HG02884 (cell line): Measurements from ENCODE around the gene PRR36.
"Not testable (repeated sequence)": the region's sequence is repeated elsewhere in the genome, so short reads cannot be mapped to it uniquely, and the experiment has no call there.

Source experiments
- ATAC-seq: cut with Tn5 transposase; IDR thresholded peaks from one replicate; pipeline ENCODE4 v1.9.1; 2021; ENCODE audit warnings: mild to moderate bottlenecking, moderate library complexity; ENCODE audit not compliant: unreplicated experiment

PRR36 gene

DNA sequence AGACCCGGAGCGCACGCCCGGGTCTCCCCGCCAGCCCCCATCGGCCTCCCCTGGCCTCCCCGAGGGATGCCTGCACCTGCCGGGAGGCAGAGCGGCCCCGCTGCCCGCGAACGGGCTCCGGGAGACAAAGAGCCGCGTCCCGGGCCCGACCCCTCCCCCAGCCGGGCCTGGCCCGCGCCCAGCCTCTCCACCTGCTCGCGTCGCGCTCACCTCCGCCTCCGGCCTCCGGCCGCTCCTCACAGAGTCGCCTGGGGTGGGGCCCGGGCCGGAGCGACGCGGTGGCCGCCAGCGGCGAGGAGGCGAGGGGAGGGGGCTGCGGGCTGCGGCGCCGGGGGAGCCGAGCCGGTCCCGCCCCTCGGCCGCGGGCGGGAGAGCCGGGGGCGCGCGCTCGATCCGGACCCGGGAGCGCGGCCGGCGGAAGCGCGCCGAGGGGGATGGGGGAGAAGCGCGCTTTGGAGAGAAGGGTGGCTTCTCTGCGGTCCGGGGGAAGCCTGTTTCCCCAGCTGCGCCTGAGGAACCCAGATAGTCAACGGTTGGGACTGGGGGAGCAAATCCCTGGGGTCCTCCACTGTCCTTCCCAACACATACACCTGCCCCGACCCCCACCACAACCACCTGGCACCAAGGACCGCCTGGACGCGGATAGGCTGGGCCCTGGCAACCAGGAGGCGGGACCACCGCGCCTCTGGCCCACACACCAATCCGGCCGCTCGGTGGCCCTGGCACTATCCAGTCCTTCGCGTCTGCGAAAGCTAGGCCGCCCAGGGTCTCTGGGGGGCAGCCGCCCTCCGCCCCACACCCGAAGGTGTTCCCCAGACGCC lies at the start of gene PRR36:
TSS of gene PRR36 (minus strand) at position 315 of the 821 bp plus-strand sequence. CDS start 701 bp downstream, outside the sequence.
- ATAC-seq: no peak

- no peak for ATAC-seq
Observed at GRCh38 chr19:7923295-7924191, 49.4 kb upstream of the PRR36 start.

DNA sequence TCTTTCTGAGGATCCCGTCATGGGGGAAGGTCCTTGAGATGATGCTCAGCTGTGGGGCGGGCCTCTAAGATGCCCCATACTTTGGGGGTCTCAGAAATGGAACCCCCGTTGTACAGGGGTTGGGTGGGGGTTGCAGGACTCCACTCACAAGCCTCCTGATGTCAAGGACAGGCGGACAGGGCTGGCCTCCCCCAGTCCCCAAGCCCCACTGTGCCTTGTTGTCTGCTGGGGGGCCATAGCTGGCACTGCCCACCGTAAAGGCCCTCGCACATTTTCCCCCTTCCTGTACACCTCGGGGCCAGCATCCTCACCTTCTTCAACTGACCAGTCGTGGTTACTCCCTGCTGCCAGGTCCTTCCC lies 48.6 kb upstream of the PRR36 start:
- no peak for ATAC-seq

DNA sequence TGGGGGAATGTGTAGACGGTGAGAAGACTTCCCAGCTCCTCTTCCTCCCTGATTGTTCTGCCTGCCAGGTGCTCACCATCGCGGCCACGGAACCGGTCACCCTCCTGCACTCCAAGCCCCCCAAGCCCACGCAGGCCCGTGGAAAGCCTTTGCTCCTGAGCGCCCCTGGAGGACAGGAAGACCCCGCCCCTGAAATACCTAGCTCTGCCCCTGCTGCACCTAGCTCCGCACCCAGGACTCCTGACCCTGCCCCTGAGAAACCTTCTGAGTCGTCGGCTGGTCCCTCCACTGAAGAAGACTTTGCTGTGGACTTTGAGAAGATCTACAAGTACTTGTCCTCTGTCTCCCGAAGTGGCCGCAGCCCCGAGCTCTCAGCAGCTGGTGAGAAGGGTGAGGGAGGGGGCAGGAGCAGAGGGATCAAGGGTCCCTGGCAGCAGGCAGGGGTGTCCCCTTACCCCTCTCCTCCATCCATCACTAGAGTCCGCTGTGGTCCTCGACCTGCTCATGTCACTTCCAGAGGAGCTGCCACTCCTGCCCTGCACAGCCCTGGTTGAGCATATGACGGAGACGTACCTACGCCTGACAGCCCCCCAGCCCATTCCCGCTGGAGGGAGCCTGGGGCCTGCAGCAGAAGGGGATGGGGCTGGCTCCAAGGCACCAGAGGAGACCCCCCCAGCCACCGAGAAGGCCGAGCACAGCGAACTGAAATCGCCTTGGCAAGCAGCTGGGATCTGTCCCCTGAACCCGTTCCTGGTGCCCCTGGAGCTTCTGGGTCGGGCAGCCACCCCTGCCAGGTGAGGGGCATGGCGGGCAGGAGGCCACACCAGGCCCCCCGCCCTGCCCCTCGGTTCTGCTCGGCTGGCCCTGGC lies 48.0 kb upstream of the PRR36 start:
- ATAC-seq: no peak

GRCh38 chr19:7921302-7921966 lies 47.2 kb upstream of the PRR36 start:
- no peak for ATAC-seq

- peak; percentile 44 for ATAC-seq
Observed at GRCh38 chr19:7920519-7921301, 46.5 kb upstream of the PRR36 start.

GRCh38 chr19:7919610-7920518 lies 45.7 kb upstream of the PRR36 start, which contains the start of gene SNAPC2:
SNAPC2 (plus strand) TSS chr19:7920338; CDS start chr19:7920367, 29 bp downstream.
- peak; percentile 47 for ATAC-seq

- no peak for ATAC-seq
Observed at GRCh38 chr19:7918615-7919421, 44.6 kb upstream of the PRR36 start.

DNA sequence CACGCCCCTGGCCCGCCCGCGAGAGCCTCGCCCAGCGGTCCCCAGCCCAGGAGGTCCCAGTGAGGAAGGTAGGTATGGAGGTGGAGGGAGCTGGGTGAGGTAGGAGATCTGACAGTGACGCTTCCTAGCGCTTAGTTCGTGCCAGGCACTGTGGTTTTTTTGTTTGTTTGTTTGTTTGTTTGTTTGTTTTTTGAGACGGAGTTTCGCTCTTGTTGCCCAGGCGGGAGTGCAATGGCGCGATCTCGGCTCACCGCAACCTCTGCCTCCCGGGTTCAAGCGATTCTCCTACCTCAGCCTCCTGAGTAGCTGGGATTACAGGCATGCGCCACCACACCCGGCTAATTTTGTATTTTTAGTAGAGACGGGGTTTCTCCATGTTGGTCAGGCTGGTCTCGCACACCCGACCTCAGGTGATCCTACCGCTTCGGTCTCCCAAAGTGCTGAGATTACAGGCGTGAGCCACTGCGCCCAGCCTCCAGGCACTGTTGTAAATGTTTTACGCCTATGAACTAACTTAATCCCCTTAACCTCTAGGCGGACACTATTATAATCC lies 43.9 kb upstream of the PRR36 start:
- not testable (repeated sequence) for ATAC-seq

GRCh38 chr19:7917267-7918061 lies 43.3 kb upstream of the PRR36 start:
- no peak for ATAC-seq

- no peak for ATAC-seq
Observed at GRCh38 chr19:7916955-7917266, 42.7 kb upstream of the PRR36 start.

DNA sequence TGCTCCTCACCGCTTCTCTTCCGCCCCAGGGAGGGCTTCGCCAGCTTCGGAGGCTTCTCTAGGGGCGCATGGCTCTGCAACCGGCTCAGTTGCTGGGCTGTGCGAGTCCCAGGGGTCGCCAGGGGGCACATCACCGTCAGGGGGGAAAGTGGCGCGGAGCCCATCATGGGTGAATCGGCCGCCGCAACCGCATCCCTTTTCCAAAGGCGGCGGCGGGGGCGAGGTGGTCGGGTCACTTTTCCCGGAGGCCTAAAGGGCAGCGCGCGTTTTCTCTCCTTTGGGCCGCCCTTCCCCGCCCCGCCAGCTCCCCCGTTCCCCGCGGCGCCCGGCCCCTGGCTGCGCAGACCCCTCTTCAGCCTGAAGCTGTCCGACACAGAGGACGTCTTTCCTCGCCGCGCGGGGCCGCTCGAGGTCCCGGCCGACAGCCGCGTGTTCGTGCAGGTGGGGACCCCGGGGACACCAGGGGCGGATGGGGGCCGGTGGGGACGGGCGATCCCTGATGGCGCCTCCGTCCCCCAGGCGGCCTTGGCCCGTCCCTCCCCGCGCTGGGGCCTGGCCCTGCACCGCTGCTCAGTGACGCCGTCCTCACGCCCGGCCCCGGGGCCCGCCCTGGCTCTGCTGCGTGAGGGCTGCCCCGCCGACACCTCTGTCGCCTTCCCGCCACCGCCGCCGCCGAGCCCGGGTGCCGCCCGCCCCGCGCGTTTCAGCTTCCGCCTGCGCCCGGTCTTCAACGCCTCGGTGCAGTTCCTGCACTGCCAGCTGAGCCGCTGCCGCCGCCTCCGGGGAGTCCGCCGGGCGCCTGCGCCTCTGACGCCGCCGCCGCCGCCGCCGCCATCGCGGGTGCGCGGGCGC lies 42.1 kb upstream of the PRR36 start:
- no peak for ATAC-seq

GRCh38 chr19:7915250-7916102 lies 41.3 kb upstream of the PRR36 start:
- ATAC-seq: no peak

DNA sequence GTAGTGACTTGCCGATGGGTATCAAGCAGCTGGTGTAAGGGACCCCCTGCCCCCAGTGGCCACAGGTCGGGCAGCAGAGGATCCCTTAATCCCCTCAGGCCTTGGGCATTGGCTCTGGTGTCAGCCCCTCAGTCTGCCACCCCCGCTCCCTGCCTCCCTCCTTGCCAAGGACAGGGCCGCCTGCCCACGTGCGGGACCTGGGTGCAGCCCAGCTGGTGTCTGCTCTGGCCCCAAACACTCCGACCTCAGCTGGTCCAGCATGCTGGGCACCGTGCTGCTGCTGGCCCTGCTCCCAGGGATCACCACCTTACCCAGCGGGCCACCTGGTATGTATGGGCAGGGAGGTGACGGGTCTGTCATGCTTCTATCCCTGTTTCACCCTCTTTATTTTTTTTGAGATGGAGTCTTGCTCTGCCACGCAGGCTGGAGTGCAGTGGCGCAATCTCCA lies 40.4 kb upstream of the PRR36 start, which contains the start of gene TGFBR3L:
TSS of gene TGFBR3L (plus strand) at position 233 of the 448 bp plus-strand sequence.
- ATAC-seq: no peak

DNA sequence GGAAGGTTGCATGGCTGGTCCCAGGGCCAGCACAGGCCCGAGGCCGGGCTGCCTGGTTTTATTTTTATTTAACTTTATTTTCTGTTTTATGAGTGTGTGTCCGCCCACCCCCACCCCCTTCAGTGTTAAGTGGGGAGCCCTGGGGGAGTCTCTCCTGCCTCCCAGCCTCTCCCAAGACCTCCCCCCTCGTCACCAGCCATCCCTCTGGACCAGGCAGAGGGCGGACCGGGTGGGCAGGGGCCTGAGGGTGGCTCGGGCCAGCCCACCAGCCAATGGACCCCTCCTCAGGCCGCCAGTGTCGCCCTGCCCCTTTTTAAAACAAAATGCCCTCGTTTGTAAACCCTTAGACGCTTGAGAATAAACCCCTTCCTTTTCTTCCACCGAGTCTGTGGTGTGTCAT lies 39.9 kb upstream of the PRR36 start:
- no peak for ATAC-seq
